H7 (cell line): ENCODE measurements around the gene NPS. TPM values are rescaled to one million over a fixed set of nuclear protein-coding genes. Genes with fewer than 3 reads are reported as not detected.

Experiments
- DNase-seq: peaks from one replicate; pipeline ENCODE4 v3.0.0; 2012
- H3K27me3 ChIP-seq: 2 replicates; pipeline ENCODE4 v1.6.0; 2011; ENCODE audit warnings: mild to moderate bottlenecking, low read length; ENCODE audit not compliant: control insufficient read depth, insufficient read depth
- H3K36me3 ChIP-seq: replicated peaks from 2 replicates; pipeline ENCODE4 v1.5.1; 2011; ENCODE audit warnings: low read length; ENCODE audit not compliant: control insufficient read depth, insufficient read depth
- H3K4me3 ChIP-seq: 2 replicates; pipeline ENCODE4 v1.5.1; 2011; ENCODE audit warnings: low read depth, mild to moderate bottlenecking, control low read depth, low read length, moderate library complexity; ENCODE audit not compliant: insufficient read depth
- total RNA-seq: library from RNA; depleted of rRNA; stranded (reverse); fragments of >200 nt; shearing (Covaris generic); gene quantifications from 2 replicates; pipeline ENCODE4 v1.2.3, GENCODE V29; 2014

NPS gene
- total RNA-seq, 1 experiment from 2014 or later, result not detected

GRCh38 chr10:127535802-127536515, 13.2 kb upstream of the NPS start:
- no peaks in the 10 kb centered on the region for H3K36me3 ChIP-seq
- H3K4me3 ChIP-seq, result no peak overlapping the region
- DNase-seq, result no peak
- no peaks in the 10 kb centered on the region for H3K27me3 ChIP-seq

GRCh38 chr10:127536972-127537760, 11.9 kb upstream of the NPS start:
- Histone ChIP-seq H3K36me3 (no peaks in the 10 kb centered on the region), H3K4me3 (no peak overlapping the region)

GRCh38 chr10:127537924-127538323, 11.2 kb upstream of the NPS start:
- no peak overlapping the region for H3K4me3 ChIP-seq
- DNase-seq, result no peak

More at GRCh38 chr10:127536972-127537760, 11.9 kb upstream of the NPS start:
- H3K27me3 ChIP-seq, result no peaks in the 10 kb centered on the region
- DNase-seq, result no peak

GRCh38 chr10:127548022-127548421, 1.1 kb upstream of the NPS start:
- Histone ChIP-seq H3K4me3 (no peak overlapping the region), H3K36me3 (no peaks in the 10 kb centered on the region), H3K27me3 (no peaks in the 10 kb centered on the region)
- DNase-seq, result no peak

More at GRCh38 chr10:127537924-127538323, 11.2 kb upstream of the NPS start:
- no peaks in the 10 kb centered on the region for H3K36me3 ChIP-seq
- H3K27me3 ChIP-seq, result no peaks in the 10 kb centered on the region

- H3K4me3 ChIP-seq, result no peak overlapping the region
- no peaks in the 10 kb centered on the region for H3K36me3 ChIP-seq
- DNase-seq, result no peak
- H3K27me3 ChIP-seq, result no peaks in the 10 kb centered on the region
These were observed 1.8 kb downstream of the NPS start for GRCh38 chr10:127550861-127551260.

- Histone ChIP-seq H3K27me3 (no peaks in the 10 kb centered on the region), H3K36me3 (no peaks in the 10 kb centered on the region), H3K4me3 (no peak overlapping the region)
- DNase-seq, result no peak
These were observed 3.3 kb downstream of the NPS start for GRCh38 chr10:127552446-127552845.

GRCh38 chr10:127553417-127553816, 4.3 kb downstream of the NPS start:
- H3K4me3 ChIP-seq, result no peak overlapping the region
- no peaks in the 10 kb centered on the region for H3K27me3 ChIP-seq
- no peak for DNase-seq
- H3K36me3 ChIP-seq, result no peaks in the 10 kb centered on the region

GRCh38 chr10:127556916-127557315, 7.8 kb downstream of the NPS start:
- peak; percentile 74 for DNase-seq
- Histone ChIP-seq H3K4me3 (no peak overlapping the region), H3K36me3 (no peaks in the 10 kb centered on the region), H3K27me3 (no peaks in the 10 kb centered on the region)

- H3K27me3 ChIP-seq, result no peaks in the 10 kb centered on the region
- H3K4me3 ChIP-seq, result no peak overlapping the region
- H3K36me3 ChIP-seq, result no peaks in the 10 kb centered on the region
- peak; percentile 27 for DNase-seq
These were observed 12.5 kb downstream of the NPS start for GRCh38 chr10:127561647-127562046.

GRCh38 chr10:127563718-127564553, 14.8 kb downstream of the NPS start:
- H3K4me3 ChIP-seq, result no peak overlapping the region
- no peaks in the 10 kb centered on the region for H3K27me3 ChIP-seq
- no peaks in the 10 kb centered on the region for H3K36me3 ChIP-seq
- DNase-seq, result peak; percentile 60

DNA sequence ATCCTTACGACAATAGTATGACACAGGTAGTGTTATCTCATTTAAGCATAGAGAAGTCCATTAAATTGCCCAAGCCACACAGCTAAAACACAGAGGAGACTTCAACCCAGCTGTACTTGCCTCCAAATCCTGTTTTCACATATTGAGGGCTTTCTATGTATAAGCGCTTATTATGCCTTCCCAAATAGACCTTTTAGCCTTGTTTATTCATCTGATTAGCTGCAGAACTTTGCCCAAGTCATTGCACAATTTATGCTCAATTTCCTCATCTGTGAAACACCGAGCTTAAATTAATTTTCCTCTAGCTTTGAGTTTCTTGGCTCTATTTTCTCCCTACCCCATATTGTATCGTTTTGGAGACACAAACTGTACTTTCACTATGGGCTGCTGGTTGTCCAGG, 15.5 kb downstream of the NPS start:
- H3K4me3 ChIP-seq, result no peak overlapping the region
- H3K27me3 ChIP-seq, result no peaks in the 10 kb centered on the region
- no peaks in the 10 kb centered on the region for H3K36me3 ChIP-seq
- no peak for DNase-seq

- no peak for DNase-seq
- H3K4me3 ChIP-seq, result no peak overlapping the region
- H3K36me3 ChIP-seq, result no peaks in the 10 kb centered on the region
- H3K27me3 ChIP-seq, result no peaks in the 10 kb centered on the region
These were observed 16.5 kb downstream of the NPS start for GRCh38 chr10:127565583-127565982.

GRCh38 chr10:127569210-127569609, 20.1 kb downstream of the NPS start:
- no peaks in the 10 kb centered on the region for H3K27me3 ChIP-seq
- DNase-seq, result no peak
- no peaks in the 10 kb centered on the region for H3K36me3 ChIP-seq
- no peak overlapping the region for H3K4me3 ChIP-seq

GRCh38 chr10:127570036-127570435, 20.9 kb downstream of the NPS start:
- no peaks in the 10 kb centered on the region for H3K27me3 ChIP-seq
- H3K4me3 ChIP-seq, result no peak overlapping the region

More at GRCh38 chr10:127570036-127570435, 20.9 kb downstream of the NPS start:
- no peaks in the 10 kb centered on the region for H3K36me3 ChIP-seq
- DNase-seq, result no peak
